Smooth muscle cell (in vitro differentiated cells): ENCODE results near the gene KIT. TPM values are rescaled to one million over a fixed set of nuclear protein-coding genes. Genes with fewer than 3 reads are reported as not detected.

Source experiments
- DNase-seq: peaks from one replicate; lab custom pipeline; 2025; ENCODE audit not compliant: unreplicated experiment; lab: John Stamatoyannopoulos, UW
- H2AFZ ChIP-seq: fragments of 200-600 bp; sonication (generic); 2 replicates; pipeline ENCODE4 v1.6.0; 2016; ENCODE audit warnings: antibody characterized with exemption, low read depth, mild to moderate bottlenecking
- H3F3A ChIP-seq: fragments of 200-600 bp; sonication (generic); 2 replicates; pipeline ENCODE4 v1.6.0; 2017; ENCODE audit warnings: antibody characterized with exemption, low read depth
- H3K27ac ChIP-seq: fragments of 200-600 bp; sonication (generic); 2 replicates; pipeline ENCODE4 v1.5.1; 2016; ENCODE audit warnings: low read depth, mild to moderate bottlenecking
- H3K27me3 ChIP-seq: fragments of 200-600 bp; sonication (generic); 2 replicates; pipeline ENCODE4 v1.6.1; 2016; ENCODE audit warnings: low read depth, mild to moderate bottlenecking
- H3K36me3 ChIP-seq: fragments of 200-600 bp; sonication (generic); 2 replicates; pipeline ENCODE4 v1.5.1; 2016; ENCODE audit warnings: low read depth
- H3K4me1 ChIP-seq: fragments of 200-600 bp; sonication (generic); 2 replicates; pipeline ENCODE4 v1.5.1; 2016; ENCODE audit warnings: low read depth
- H3K4me2 ChIP-seq: fragments of 200-600 bp; sonication (generic); 2 replicates; pipeline ENCODE4 v1.6.0; 2016; ENCODE audit warnings: mild to moderate bottlenecking
- H3K4me3 ChIP-seq: fragments of 200-600 bp; sonication (generic); 2 replicates; pipeline ENCODE4 v1.5.1; 2016; ENCODE audit warnings: mild to moderate bottlenecking
- H3K79me2 ChIP-seq: fragments of 200-600 bp; sonication (generic); 2 replicates; pipeline ENCODE4 v1.6.0; 2016; ENCODE audit warnings: low read depth, mild to moderate bottlenecking
- H3K9ac ChIP-seq: fragments of 200-600 bp; sonication (generic); 2 replicates; pipeline ENCODE4 v1.6.0; 2016; ENCODE audit warnings: low read depth
- H3K9me3 ChIP-seq: fragments of 200-600 bp; sonication (generic); replicated peaks from 2 replicates; pipeline ENCODE4 v1.5.1; 2016; ENCODE audit warnings: low read depth
- H4K20me1 ChIP-seq: fragments of 200-600 bp; sonication (generic); 2 replicates; pipeline ENCODE4 v1.6.0; 2016; ENCODE audit warnings: low read depth
- WGBS: methylation state at CpG from one replicate; pipeline ENCODE4 v1.1.7; 2016; ENCODE audit warnings: low lambda C conversion rate; 5-methylcytosine and 5-hydroxymethylcytosine counted together
- polyA plus RNA-seq: library from polyadenylated mRNA; unstranded; fragments of >200 nt; fragmentation: Nextera tagmentation; extraction: Ambion mirVana; gene quantifications from 2 replicates; pipeline ENCODE4 v1.2.1, GENCODE V29; 2016
- total RNA-seq: library from RNA; depleted of rRNA; stranded (reverse); fragments of >200 nt; gene quantifications from 2 replicates; pipeline ENCODE4 v1.2.3, GENCODE V29; 2014
- TF ChIP-seq, protein P1 (sequence below): fragments of 200-600 bp; sonication (generic); IDR thresholded peaks from 2 replicates; pipeline ENCODE4 v1.5.1; 2017; ENCODE audit warnings: borderline replicate concordance, mild to moderate bottlenecking, antibody characterized with exemption; ENCODE audit not compliant: insufficient read depth, poor library complexity, severe bottlenecking

Gene KIT
- total and polyA plus RNA-seq, 2 experiments from 2014 or later: 3.2 to 7.0 TPM

GRCh38 chr4:54695337-54695736 lies 37.6 kb downstream of the KIT start:
- Histone ChIP-seq H3K4me2 (no peak overlapping the region), H3F3A (no peaks in the 10 kb centered on the region), H3K9ac (no peak overlapping the region), H3K27ac (no peak overlapping the region), H2AFZ (no peak overlapping the region), H3K79me2 (no peaks in the 10 kb centered on the region), H3K9me3 (no peaks in the 10 kb centered on the region), H3K4me3 (no peak overlapping the region), H3K27me3 (no peaks in the 10 kb centered on the region), H4K20me1 (no peaks in the 10 kb centered on the region), H3K36me3 (no peaks in the 10 kb centered on the region), H3K4me1 (no peaks in the 10 kb centered on the region)
- TF ChIP-seq, protein P1, sequence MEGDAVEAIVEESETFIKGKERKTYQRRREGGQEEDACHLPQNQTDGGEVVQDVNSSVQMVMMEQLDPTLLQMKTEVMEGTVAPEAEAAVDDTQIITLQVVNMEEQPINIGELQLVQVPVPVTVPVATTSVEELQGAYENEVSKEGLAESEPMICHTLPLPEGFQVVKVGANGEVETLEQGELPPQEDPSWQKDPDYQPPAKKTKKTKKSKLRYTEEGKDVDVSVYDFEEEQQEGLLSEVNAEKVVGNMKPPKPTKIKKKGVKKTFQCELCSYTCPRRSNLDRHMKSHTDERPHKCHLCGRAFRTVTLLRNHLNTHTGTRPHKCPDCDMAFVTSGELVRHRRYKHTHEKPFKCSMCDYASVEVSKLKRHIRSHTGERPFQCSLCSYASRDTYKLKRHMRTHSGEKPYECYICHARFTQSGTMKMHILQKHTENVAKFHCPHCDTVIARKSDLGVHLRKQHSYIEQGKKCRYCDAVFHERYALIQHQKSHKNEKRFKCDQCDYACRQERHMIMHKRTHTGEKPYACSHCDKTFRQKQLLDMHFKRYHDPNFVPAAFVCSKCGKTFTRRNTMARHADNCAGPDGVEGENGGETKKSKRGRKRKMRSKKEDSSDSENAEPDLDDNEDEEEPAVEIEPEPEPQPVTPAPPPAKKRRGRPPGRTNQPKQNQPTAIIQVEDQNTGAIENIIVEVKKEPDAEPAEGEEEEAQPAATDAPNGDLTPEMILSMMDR: no peak
- WGBS: 90% methylated on average over 12 of the region's 12 CpGs
- no peak for DNase-seq

- no peak overlapping the region for H3K27ac ChIP-seq
- no peaks in the 10 kb centered on the region for H3K27me3 ChIP-seq
- H3K36me3 ChIP-seq: no peaks in the 10 kb centered on the region
- no peak overlapping the region for H2AFZ ChIP-seq
- DNase-seq: no peak
- H3K4me1 ChIP-seq: no peaks in the 10 kb centered on the region
- WGBS: 99% methylated on average over 3 of the region's 3 CpGs
- no peak overlapping the region for H3K4me2 ChIP-seq
- H3F3A ChIP-seq: no peaks in the 10 kb centered on the region
- TF ChIP-seq, protein P1: no peak
- no peak overlapping the region for H3K4me3 ChIP-seq
- H3K9me3 ChIP-seq: no peaks in the 10 kb centered on the region
- no peaks in the 10 kb centered on the region for H3K79me2 ChIP-seq
- no peaks in the 10 kb centered on the region for H4K20me1 ChIP-seq
- H3K9ac ChIP-seq: no peak overlapping the region
These were observed 38.0 kb downstream of the KIT start for GRCh38 chr4:54695788-54696187.

- H3K27me3 ChIP-seq: no peaks in the 10 kb centered on the region
- H3F3A ChIP-seq: no peaks in the 10 kb centered on the region
- no peak overlapping the region for H3K4me2 ChIP-seq
- H3K79me2 ChIP-seq: no peaks in the 10 kb centered on the region
- H3K4me1 ChIP-seq: no peaks in the 10 kb centered on the region
- 90% methylated on average over 5 of the region's 5 CpGs for WGBS
- no peaks in the 10 kb centered on the region for H3K9me3 ChIP-seq
- H3K36me3 ChIP-seq: no peaks in the 10 kb centered on the region
- H3K4me3 ChIP-seq: no peak overlapping the region
- H2AFZ ChIP-seq: no peak overlapping the region
- H3K9ac ChIP-seq: no peak overlapping the region
- TF ChIP-seq, protein P1: no peak
- H4K20me1 ChIP-seq: no peaks in the 10 kb centered on the region
- no peak for DNase-seq
- no peak overlapping the region for H3K27ac ChIP-seq
These were observed 38.9 kb downstream of the KIT start for GRCh38 chr4:54696649-54697048.

DNA sequence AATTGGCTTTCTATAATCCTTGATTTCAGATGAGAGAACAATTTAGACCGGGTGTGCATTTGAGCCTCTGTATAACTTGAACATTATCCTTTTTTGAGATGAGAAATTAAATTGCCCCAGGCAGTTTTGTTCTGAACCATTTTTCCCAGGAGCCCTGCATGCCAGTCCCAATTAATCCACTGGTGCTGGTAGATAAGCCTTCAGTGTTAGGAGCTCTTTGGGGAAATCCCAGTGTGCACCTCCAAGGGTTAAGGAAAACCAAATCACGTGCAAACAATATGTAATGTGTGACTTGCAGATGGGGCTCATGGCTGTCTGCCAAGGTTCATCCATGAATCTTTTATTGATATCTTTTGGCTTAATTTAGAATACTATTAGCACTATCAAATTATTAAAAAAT lies 43.2 kb downstream of the KIT start:
- no peaks in the 10 kb centered on the region for H3K79me2 ChIP-seq
- no peak overlapping the region for H3K27ac ChIP-seq
- no peaks in the 10 kb centered on the region for H3K9me3 ChIP-seq
- H3K36me3 ChIP-seq: no peaks in the 10 kb centered on the region
- no peak overlapping the region for H2AFZ ChIP-seq
- no peak for DNase-seq
- 39% methylated on average over 2 of the region's 2 CpGs for WGBS
- TF ChIP-seq, protein P1: no peak
- no peak overlapping the region for H3K4me2 ChIP-seq
- H3K4me1 ChIP-seq: no peaks in the 10 kb centered on the region
- H3K4me3 ChIP-seq: no peak overlapping the region
- no peaks in the 10 kb centered on the region for H3F3A ChIP-seq
- no peaks in the 10 kb centered on the region for H4K20me1 ChIP-seq
- no peaks in the 10 kb centered on the region for H3K27me3 ChIP-seq
- no peak overlapping the region for H3K9ac ChIP-seq
